PC-9 (cell line): ENCODE data around the gene SORBS2. TPM values are rescaled to one million over a fixed set of nuclear protein-coding genes. Genes with fewer than 3 reads are reported as not detected.
A peak's percentile ranks its signal among the peaks of the same experiment; 100 is the strongest.

Source experiments
- BruUV-seq: library from RNA; stranded (reverse); fragments of 400-500 nt; replicated peaks from 2 replicates; lab custom pipeline; 2021; lab: Mats Ljungman, UMichigan
- CTCF ChIA-PET: fragments of 300-600 bp; sonication (Branson Sonifier 250); formaldehyde crosslinking; loops from one replicate; lab custom pipeline; 2022; ENCODE audit warnings: antibody characterized with exemption; lab: Charles Lee
- POLR2A ChIA-PET: fragments of 300-600 bp; sonication (Branson Sonifier 250); formaldehyde crosslinking; loops from one replicate; lab custom pipeline; 2022; ENCODE audit warnings: antibody characterized with exemption; ENCODE audit not compliant: unreplicated experiment; lab: Charles Lee
- DNase-seq, 2 experiments: peaks; one replicate each; pipeline versions ENCODE4 v3.0.0 to v3.0.0-alpha.2; 2015 to 2022; ENCODE audit warnings: mixed read lengths in 1 of 2
- H2AFZ ChIP-seq: fragments of 200-600 bp; sonication (generic); 2 replicates; pipeline ENCODE4 v1.8.1; 2017; ENCODE audit warnings: antibody characterized with exemption
- H3F3A ChIP-seq: fragments of 200-600 bp; sonication (generic); 2 replicates; pipeline ENCODE4 v1.8.1; 2017; ENCODE audit warnings: antibody characterized with exemption, mild to moderate bottlenecking, low read depth; ENCODE audit not compliant: insufficient read depth
- H3K27ac ChIP-seq: fragments of 200-600 bp; sonication (generic); 2 replicates; pipeline ENCODE4 v1.6.1; 2016; ENCODE audit warnings: mixed run types
- H3K27me3 ChIP-seq: fragments of 200-600 bp; sonication (generic); 2 replicates; pipeline ENCODE4 v1.6.1; 2016; ENCODE audit warnings: low read depth, mixed run types; ENCODE audit not compliant: insufficient read depth
- H3K36me3 ChIP-seq: fragments of 200-600 bp; sonication (generic); 2 replicates; pipeline ENCODE4 v1.6.1; 2016; ENCODE audit warnings: low read depth, mixed run types
- H3K4me1 ChIP-seq: fragments of 200-600 bp; sonication (generic); replicated peaks from 2 replicates; pipeline ENCODE4 v1.6.1; 2016; ENCODE audit warnings: mixed run types; ENCODE audit not compliant: insufficient read depth
- H3K4me2 ChIP-seq: fragments of 200-600 bp; sonication (generic); 2 replicates; pipeline ENCODE4 v1.6.1; 2017; ENCODE audit warnings: mixed run types
- H3K4me3 ChIP-seq: fragments of 200-600 bp; sonication (generic); 2 replicates; pipeline ENCODE4 v1.6.1; 2016; ENCODE audit warnings: mixed run types
- H3K79me2 ChIP-seq: fragments of 200-600 bp; sonication (generic); 2 replicates; pipeline ENCODE4 v1.6.1; 2017; ENCODE audit warnings: low read depth, mixed run types
- H3K9me2 ChIP-seq: fragments of 200-600 bp; sonication (generic); 2 replicates; pipeline ENCODE4 v1.8.1; 2017; ENCODE audit warnings: mild to moderate bottlenecking; ENCODE audit not compliant: insufficient read depth
- H3K9me3 ChIP-seq: fragments of 200-600 bp; sonication (generic); 2 replicates; pipeline ENCODE4 v1.8.1; 2016; ENCODE audit warnings: low read depth; ENCODE audit not compliant: insufficient read depth
- H4K20me1 ChIP-seq: fragments of 200-600 bp; sonication (generic); 2 replicates; pipeline ENCODE4 v1.8.1; 2017; ENCODE audit not compliant: insufficient read depth
- EZH2 ChIP-seq: fragments of 200-600 bp; sonication (generic); IDR thresholded peaks from 2 replicates; pipeline ENCODE4 v1.8.0; 2017; ENCODE audit warnings: antibody characterized with exemption, low read depth
- intact Hi-C: fragments of 100-400 bp; cut with micrococcal nuclease; formaldehyde crosslinking; loops from one replicate; pipeline ENCODE4 v1.10.0; 2022; ENCODE audit not compliant: unreplicated experiment
- total RNA-seq: library from RNA; stranded (reverse); gene quantifications from 2 replicates; pipeline ENCODE4 v1.2.3, GENCODE V29; 2021
- TF ChIP-seq, protein P1 (sequence below): fragments of 200-600 bp; sonication (generic); conservative IDR thresholded peaks from 2 replicates; pipeline ENCODE4 v1.6.1; 2017; ENCODE audit warnings: mixed run types, antibody characterized with exemption, mild to moderate bottlenecking, moderate library complexity

The SORBS2 gene
- total RNA-seq, 1 experiment from 2014 or later: 16.4 TPM

GRCh38 chr4:185847352-185848097 is 35.5 kb upstream of the SORBS2 start:
- peak in 1 of 2 experiments; percentile 60 for DNase-seq
- Histone ChIP-seq H3K36me3 (no peaks in the 10 kb centered on the region), H3K4me3 (no peak overlapping the region), H3K9me2 (no peaks in the 10 kb centered on the region), H3K4me2 (no peak overlapping the region), H4K20me1 (no peaks in the 10 kb centered on the region), H3K4me1 (no peaks in the 10 kb centered on the region), H2AFZ (no peak overlapping the region), H3K9me3 (no peaks in the 10 kb centered on the region; the same call in 1 of the 2 replicates), H3K27ac (no peak overlapping the region), H3K79me2 (no peaks in the 10 kb centered on the region), H3F3A (no peaks in the 10 kb centered on the region), H3K27me3 (no peaks in the 10 kb centered on the region)
- POLR2A ChIA-PET: interaction anchor here (0.7 kb wide), 3 partner anchors 49 to 119 kb away, joined by 4 to 5 read pairs (median 4); no protein-coding TSS in a partner anchor
- TSS peak; percentile 88 for BruUV-seq
- CTCF ChIA-PET: interaction anchor here (0.6 to 1.2 kb wide), 4 partner anchors 172 to 1197 kb away, joined by 3 to 4 read pairs (median 4); no protein-coding TSS in a partner anchor
- TF ChIP-seq EZH2: no peak
- TF ChIP-seq, protein P1, sequence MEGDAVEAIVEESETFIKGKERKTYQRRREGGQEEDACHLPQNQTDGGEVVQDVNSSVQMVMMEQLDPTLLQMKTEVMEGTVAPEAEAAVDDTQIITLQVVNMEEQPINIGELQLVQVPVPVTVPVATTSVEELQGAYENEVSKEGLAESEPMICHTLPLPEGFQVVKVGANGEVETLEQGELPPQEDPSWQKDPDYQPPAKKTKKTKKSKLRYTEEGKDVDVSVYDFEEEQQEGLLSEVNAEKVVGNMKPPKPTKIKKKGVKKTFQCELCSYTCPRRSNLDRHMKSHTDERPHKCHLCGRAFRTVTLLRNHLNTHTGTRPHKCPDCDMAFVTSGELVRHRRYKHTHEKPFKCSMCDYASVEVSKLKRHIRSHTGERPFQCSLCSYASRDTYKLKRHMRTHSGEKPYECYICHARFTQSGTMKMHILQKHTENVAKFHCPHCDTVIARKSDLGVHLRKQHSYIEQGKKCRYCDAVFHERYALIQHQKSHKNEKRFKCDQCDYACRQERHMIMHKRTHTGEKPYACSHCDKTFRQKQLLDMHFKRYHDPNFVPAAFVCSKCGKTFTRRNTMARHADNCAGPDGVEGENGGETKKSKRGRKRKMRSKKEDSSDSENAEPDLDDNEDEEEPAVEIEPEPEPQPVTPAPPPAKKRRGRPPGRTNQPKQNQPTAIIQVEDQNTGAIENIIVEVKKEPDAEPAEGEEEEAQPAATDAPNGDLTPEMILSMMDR: no peak
- intact Hi-C loops: loop anchor here (1.0 to 2.0 kb wide), 2 partner anchors 19 to 49 kb away; no protein-coding TSS in a partner anchor

DNA sequence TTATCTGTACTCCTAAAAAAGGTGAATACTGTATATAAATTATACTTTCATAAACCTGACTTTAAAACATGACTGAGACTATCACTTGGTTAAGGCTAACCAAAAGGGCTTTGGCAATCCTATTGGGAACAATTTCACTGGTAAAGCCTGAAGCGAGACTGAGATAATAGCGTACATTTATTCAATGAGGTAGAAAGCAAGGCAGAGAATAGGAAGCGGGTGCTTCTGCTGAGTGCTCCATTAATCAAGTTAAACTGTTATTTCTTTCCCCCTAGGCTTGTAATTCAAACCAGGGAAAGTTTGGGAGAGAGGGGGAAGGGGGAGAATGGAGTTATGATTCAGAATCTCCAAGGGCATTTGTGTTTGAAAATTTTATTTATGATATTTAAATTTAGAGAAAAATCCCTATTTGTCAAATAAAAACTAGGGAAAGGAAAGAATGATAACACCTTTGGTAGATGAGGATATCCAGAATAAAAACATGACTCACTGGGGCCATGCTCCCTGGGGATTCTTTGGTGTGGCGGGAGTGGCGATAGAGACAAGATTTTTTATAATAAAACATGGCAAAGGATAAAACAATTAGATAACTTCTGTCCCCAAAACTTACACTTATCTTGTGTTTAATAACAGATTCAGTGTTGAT is 34.6 kb upstream of the SORBS2 start:
- H3K27ac ChIP-seq: no peak overlapping the region
- no peak overlapping the region for H2AFZ ChIP-seq
- no peaks in the 10 kb centered on the region for H3F3A ChIP-seq
- no peaks in the 10 kb centered on the region for H3K36me3 ChIP-seq
- no peaks in the 10 kb centered on the region for H3K9me2 ChIP-seq
- H3K4me2 ChIP-seq: no peak overlapping the region
- intact Hi-C loops: loop anchor here (1.0 to 2.0 kb wide), 2 partner anchors 20 to 50 kb away; no protein-coding TSS in a partner anchor
- H3K79me2 ChIP-seq: no peaks in the 10 kb centered on the region
- no peak for DNase-seq
- H3K4me3 ChIP-seq: no peak overlapping the region
- ChIA-PET CTCF (interaction anchor here (1.0 to 1.2 kb wide), 2 partner anchors 173 to 175 kb away, joined by 3 to 4 read pairs; no protein-coding TSS in a partner anchor), POLR2A (interaction anchor here (0.7 kb wide), 1 partner anchor 72 kb away, joined by 5 read pairs; no protein-coding TSS in a partner anchor)
- no peaks in the 10 kb centered on the region for H3K4me1 ChIP-seq
- no TSS peak for BruUV-seq
- H4K20me1 ChIP-seq: no peaks in the 10 kb centered on the region
- H3K27me3 ChIP-seq: no peaks in the 10 kb centered on the region
- TF ChIP-seq EZH2: no peak
- TF ChIP-seq, protein P1: no peak
- no peaks in the 10 kb centered on the region; the same call in 1 of the 2 replicates for H3K9me3 ChIP-seq

DNA sequence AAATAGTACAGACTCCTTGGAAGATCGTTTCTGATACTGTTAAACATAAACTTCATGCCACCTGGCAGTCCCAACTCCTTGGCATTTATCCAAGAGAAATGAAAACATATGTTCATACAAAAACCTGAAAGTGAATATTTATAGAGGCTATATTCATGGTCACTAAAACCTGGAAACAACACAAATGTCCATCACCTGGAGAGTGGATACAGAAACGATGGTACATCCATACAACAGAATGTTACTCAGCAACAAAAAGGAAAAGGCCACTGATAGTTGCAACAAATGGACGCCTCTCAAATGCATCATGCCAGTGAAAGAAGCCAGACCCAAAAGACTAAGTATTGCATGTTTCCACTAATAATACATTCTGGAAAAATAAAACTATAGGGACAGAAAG is 34.0 kb upstream of the SORBS2 start:
- no peaks in the 10 kb centered on the region; the same call in 1 of the 2 replicates for H3K9me3 ChIP-seq
- ChIA-PET POLR2A (no interaction called here), CTCF (no interaction called here)
- no peaks in the 10 kb centered on the region for H3F3A ChIP-seq
- DNase-seq: no peak
- no peak overlapping the region for H3K4me2 ChIP-seq
- H3K79me2 ChIP-seq: no peaks in the 10 kb centered on the region
- TF ChIP-seq EZH2: no peak
- TF ChIP-seq, protein P1: no peak
- no peak overlapping the region for H3K27ac ChIP-seq
- no peaks in the 10 kb centered on the region for H3K9me2 ChIP-seq
- no peak overlapping the region for H2AFZ ChIP-seq
- H3K27me3 ChIP-seq: no peaks in the 10 kb centered on the region
- no peaks in the 10 kb centered on the region for H3K36me3 ChIP-seq
- H3K4me3 ChIP-seq: no peak overlapping the region
- no TSS peak for BruUV-seq
- H4K20me1 ChIP-seq: no peaks in the 10 kb centered on the region
- H3K4me1 ChIP-seq: no peaks in the 10 kb centered on the region
- intact Hi-C loops: loop anchor here (2.0 kb wide), 1 partner anchor 51 kb away; no protein-coding TSS in a partner anchor
